T1000 (cell line): ENCODE measurements around the gene ZNF44.
A peak's percentile ranks its signal among the peaks of the same experiment; 100 is the strongest.
"Not testable (repeated sequence)": the region's sequence is repeated elsewhere in the genome, so short reads cannot be mapped to it uniquely, and the experiment has no call there.

Experiments used
- DNase-seq: peaks from one replicate; lab custom pipeline; 2025; ENCODE audit warnings: mixed read lengths; lab: John Stamatoyannopoulos, UW

The ZNF44 gene

GRCh38 chr19:12294249-12295158 lies at the start of gene ZNF44:
ZNF44 (minus strand) TSS chr19:12294883; CDS start chr19:12294694, 189 bp downstream.
- DNase-seq: peak; percentile 89

DNA sequence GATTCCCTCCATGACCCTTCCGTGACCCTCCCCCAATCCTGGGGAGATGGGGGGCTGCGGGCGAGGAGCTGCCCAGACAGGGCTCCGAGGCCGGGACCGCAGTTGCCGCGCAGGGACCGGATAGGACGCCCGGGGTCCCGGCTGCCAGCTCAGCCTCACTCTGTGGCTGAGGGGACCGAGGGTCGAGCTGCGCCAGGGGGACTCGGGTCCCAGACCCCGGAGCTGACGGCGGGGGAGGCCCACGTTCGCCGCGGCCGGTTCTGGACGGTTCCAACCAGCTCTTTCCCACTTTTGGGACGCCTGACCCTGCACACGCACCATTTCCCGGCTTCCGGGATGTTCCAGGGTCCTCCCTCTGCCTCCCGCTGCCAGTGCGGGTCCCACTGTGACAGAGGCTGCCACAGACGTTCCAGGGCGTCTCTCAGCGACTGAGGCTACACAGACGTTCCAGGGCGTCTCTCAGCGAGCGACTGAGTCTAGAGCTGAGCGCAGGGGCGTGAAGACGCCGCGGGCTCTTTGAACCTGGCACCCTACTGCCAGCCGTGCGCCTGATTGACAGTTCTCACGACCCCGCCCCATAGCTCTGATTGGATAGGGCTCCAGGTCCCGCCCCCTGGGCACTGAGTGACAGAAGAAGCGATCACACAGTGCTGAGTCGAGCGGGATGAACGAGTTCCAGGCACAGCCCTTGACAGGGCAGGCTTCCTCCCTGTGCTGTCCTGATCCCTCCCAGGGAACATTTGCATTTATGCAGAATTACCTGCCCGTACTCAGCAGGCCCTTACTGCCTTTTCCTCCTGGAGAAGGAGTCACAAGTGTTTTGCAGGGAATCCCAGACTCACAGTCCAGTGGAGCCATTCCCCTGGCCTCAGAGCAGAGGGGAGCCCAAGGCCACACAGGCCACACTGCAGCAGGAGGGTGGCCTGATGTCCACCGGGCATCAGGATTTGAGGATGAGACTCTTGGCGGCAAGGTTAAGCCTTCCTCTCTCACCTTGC lies 38.8 kb upstream of the ZNF44 start, which contains the start of gene ZNF563:
TSS of gene ZNF563 (minus strand) at position 472 of the 998 bp plus-strand sequence. CDS start at position 321, 151 bp downstream.
- peak; percentile 94 for DNase-seq

GRCh38 chr19:12331211-12331941 lies 36.7 kb upstream of the ZNF44 start:
- DNase-seq: no peak

DNA sequence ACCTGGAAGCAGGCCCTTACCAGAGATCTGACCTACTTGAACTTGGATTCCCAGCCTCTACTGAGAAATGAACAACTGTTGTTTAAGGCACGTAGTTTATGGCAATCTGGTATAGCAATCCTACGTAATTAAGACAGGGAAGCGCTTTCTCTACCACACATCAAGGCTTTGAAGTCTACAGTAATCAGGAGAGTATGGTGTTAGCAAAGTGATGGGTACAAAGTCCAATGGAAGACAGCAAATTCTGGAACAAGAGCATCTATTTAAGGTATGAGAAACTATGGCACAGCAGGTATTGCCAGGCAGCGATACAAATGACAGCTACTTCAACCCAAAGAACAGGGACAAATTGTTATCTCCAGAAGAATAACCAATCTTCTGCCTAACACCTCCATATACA lies 35.7 kb upstream of the ZNF44 start:
- no peak for DNase-seq

DNA sequence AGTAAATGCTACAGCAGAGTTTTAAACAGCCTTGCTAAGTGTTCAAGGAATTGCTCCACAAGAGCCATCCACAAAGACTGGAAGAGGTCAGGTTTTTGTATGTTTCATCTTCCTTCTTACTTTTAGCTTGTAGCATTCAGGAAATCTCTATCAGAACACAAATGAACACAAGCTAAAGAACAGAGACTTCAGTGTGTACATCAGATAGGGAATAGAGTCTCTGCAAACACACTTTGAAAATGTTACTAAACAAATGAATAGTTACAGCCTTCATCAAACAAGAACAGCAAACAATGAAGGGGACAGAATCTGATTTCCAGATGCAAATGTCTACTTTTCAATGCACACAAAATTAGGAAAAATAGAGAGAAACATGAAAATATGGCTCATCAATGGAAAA lies 31.0 kb upstream of the ZNF44 start:
- no peak for DNase-seq

- no peak for DNase-seq
Measured at GRCh38 chr19:12318782-12319413, 24.2 kb upstream of the ZNF44 start.

GRCh38 chr19:12314553-12314952 lies 19.9 kb upstream of the ZNF44 start:
- DNase-seq: no peak

GRCh38 chr19:12308891-12309290 lies 14.2 kb upstream of the ZNF44 start:
- DNase-seq: not testable (repeated sequence)

- no peak for DNase-seq
Measured at GRCh38 chr19:12295191-12295590, 508 bp upstream of the ZNF44 start.

DNA sequence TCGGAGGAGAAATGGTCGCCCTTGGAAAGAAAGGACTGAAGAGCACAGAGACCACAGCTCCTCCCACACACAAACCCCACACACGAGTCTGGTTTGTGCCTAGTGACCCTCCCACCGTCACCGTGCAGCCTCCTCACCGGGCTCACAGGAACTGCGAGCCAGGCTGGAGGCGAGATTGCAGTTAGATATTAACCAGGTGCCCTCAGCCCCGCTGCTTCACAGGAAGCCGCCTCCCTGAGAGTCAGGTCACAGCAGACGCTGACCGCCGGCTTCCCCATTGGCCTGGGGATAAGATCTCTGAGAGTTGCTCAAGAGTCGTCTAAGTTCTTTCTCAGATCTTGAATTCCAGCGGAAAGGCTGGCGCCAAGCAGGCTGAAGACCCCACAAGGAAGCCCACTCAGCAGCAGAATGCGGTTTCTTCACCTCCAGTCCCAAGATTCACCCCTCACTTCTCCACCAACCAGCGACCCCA lies 870 bp downstream of the ZNF44 start:
- DNase-seq: peak; percentile 13

DNA sequence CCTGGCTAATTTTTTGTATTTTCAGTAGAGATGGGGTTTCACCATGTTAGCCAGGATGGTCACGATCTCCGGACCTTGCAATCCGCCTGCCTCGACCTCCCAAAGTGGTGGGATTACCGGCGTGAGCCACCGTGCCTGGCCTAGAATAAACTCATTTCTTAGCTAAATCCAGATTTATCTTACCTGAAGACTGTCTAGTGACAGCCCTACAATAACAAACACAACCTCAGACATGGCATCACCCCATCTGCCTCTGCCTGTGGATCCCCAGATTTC lies 5.0 kb downstream of the ZNF44 start:
- DNase-seq: no peak

- no peak for DNase-seq
Measured at GRCh38 chr19:12287958-12288500, 6.7 kb downstream of the ZNF44 start.

- no peak for DNase-seq
Measured at GRCh38 chr19:12284631-12285030, 10.1 kb downstream of the ZNF44 start.

GRCh38 chr19:12284226-12284625 lies 10.5 kb downstream of the ZNF44 start:
- no peak for DNase-seq

- DNase-seq: no peak
Measured at GRCh38 chr19:12278713-12279112, 16.0 kb downstream of the ZNF44 start.

- DNase-seq: no peak
Measured at GRCh38 chr19:12272980-12273901, 21.4 kb downstream of the ZNF44 start.

DNA sequence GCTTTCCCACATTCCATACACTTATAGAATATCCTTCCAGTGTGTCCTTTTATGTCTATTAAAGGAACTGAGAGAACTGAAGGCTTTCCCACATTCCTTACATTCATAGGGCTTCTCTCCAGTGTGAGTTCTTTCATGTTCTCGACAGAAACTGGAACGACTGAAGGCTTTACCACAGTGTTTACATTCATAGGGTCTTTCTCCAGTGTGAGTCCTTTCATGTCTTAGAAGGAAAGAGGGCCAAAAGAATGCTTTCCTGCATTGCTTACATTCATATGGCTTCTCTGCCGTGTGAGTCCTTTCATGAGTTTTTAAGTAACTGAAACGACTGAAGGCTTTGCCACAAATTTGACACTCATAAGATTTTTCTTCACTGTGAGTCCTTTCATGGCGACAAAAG lies 22.3 kb downstream of the ZNF44 start:
- no peak for DNase-seq

GRCh38 chr19:12270854-12271253 lies 23.8 kb downstream of the ZNF44 start:
- DNase-seq: no peak

GRCh38 chr19:12265921-12266704 lies 28.6 kb downstream of the ZNF44 start:
- DNase-seq: no peak
